HG03175 (cell line): ENCODE results near the gene LDB1.

Source experiments
- ATAC-seq: cut with Tn5 transposase; IDR thresholded peaks from one replicate; pipeline ENCODE4 v1.9.1; 2021; ENCODE audit warnings: mild to moderate bottlenecking, moderate library complexity; ENCODE audit not compliant: unreplicated experiment

LDB1 gene

DNA sequence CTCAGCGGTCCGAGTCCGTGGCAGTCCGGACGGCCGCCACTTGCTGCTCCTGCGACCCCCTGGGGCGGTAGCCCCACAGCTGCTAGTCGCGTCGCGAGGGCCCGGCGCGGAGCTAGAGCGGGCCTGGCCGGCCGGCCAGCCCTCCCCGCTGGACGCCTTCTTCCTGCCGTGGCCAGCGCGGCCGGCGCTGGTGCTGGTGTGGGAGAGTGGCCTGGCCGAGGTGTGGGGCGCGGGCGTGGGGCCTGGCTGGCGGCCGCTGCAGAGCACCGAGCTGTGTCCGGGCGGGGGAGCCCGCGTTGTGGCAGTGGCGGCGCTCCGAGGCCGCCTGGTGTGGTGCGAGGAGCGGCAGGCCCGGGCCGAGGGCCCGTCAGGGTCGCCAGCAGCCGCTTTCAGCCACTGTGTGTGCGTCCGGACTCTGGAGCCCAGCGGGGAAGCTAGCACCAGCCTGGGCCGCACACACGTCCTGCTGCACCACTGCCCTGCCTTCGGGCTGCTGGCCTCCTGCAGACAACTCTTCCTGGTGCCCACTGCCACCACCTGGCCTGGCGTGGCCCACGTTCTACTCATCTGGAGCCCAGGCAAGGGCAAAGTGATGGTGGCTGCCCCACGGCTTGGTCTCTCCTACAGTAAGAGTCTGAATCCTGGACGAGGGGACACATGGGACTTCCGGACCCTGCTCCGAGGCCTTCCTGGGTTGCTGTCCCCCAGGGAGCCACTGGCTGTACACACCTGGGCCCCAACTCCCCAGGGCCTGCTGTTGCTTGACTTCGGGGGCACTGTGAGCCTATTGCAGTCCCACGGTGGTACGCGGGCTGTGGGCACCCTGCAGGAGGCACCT, 54.4 kb downstream of the LDB1 start:
- peak; percentile 31 for ATAC-seq

DNA sequence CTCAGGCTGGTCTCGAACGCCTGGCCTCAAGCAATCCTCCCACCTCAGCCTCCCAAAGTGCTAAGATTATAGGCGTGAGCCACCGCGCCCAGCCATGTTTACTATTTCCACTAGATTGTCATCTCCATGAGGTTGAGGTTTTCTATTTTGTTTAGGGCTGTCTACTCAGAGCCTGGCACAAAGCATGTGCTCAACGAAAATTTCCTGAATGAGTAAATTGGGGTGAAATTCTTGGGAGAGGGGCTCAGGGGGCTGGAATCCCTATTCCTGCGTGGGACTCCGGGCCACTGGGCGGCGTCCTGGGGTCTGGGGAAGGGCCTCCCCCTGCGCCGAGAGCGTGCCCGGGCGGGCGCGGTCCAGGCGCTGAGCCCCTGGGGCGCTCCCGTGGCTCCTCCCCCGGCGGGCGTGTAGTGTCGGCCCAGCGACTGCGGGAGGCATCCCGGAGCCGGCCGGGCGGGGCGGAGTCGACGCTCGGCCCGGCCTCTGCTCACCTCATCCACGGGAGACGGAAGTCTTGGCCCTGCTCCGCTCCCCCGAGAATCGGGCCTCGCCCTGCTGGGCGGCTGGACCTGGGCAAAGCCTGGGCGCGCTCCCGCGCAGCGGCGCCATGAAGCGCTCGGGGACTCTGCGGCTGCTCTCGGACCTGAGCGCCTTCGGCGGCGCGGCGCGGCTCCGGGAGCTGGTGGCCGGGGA, 55.2 kb downstream of the LDB1 start, which contains the start of gene HPS6:
Gene HPS6 (plus strand): TSS at position 482 of the 693 bp plus-strand sequence. CDS start 126 bp downstream, at position 608.
- peak; percentile 96 for ATAC-seq

DNA sequence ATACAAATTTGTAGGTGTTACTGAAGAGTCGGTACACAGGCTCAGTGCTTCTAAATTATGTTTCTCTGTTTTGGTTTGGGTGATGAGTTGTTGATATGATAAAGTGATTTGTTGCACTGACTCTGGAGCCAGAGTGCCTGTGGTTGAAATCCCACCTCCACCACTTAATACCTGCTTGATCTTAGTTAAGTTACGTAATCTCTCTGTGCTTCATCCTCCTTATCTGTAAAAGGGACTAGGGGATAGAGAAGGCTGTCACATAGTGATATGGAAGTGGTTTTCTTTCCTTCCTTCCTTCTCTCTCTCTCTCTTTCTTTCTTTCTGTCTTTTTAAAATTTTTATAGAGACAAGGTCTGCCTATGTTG, 55.7 kb downstream of the LDB1 start:
- ATAC-seq = no peak

DNA sequence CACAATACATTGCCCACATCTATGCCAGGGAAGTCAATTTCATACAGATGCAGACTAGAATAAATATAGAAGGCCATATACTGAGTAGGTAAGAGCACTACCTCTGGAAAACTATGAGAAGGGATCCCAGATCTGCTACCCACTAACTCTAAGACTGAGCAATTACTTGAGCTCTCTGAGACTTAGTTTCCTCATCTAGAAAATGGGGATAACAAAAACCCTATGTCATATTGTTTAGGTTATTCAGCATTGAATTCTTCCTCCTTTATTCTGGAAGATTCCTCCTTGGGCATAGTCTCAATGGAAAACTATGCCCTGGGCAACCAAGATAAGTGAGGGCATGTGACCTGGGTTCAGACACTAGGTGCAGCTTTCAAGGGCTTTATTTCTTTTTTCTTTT, 60.2 kb downstream of the LDB1 start:
- no peak for ATAC-seq
